Activated effector memory CD4-positive, alpha-beta T cell treated with Interleukin-2 at 50 U/mL for 16 hours (primary cell): Measurements from ENCODE around the gene PDXDC1.
"Not testable (repeated sequence)": the region's sequence is repeated elsewhere in the genome, so short reads cannot be mapped to it uniquely, and the experiment has no call there.

ENCODE experiments used
- DNase-seq: peaks from one replicate; pipeline ENCODE4 v3.0.0-alpha.2; 2020

PDXDC1 gene

DNA sequence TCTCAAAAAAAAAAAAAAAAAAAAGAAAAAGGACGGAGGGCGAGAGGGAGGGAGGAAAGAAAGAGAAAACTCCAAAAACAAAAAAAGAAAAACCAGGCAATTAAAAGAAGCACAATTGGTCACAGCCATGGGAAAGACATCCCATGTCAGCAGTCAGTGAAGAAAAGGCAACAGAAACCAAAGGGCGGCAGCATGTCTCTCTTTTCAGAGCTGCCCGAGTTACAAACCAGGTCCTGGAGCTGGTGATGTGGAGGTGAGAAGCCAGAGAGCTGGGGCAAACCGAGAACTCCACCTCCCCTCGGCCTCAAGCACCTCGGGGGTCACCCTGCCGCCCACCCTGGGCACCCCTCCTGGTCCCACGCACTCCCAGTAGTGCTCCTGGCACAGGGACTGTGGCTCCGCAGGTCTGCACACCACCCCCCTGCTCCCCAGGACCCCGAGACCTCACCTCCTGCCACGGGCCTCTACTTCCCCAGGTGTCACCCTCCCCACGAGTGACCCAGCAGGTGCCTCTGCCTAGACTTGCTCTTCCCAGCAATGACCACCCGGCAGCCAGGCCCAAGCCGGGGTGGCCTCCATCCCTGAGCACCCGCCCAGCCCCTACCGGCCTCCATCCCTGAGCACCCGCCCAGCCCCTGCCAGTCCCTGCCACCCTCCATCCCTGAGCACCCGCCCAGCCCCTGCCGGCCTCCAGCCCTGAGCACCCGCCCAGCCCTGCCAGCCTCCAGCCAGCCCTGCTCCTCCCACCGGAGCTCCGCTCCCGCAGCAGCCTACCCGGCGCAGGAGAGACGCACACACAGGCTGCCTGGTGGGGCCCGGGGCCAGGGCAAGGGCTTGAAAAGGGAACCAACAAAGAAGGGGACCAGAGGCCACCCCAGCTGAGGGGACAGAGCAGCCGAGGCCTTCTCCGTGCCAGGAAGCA, 165.9 kb downstream of the PDXDC1 start:
- DNase-seq = not testable (repeated sequence)

DNA sequence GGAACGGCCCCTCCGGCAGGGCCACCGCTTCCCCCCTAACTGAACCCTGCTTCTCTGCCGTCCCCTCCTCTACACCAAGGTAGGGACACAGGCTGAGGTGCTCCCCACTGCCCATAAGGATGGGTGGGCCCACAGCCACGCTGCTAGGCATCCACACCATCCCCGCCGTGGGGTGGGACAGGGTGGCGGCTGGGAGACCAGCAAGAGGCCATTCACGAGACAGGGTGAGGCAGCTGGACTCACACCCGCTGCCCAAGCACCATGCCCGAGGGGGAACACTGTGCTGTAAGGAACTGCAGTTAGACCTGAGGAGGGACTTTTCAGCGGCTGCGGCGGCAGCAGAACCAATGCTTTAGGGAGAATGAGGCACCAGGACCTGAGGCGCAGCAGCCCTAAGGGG, 166.8 kb downstream of the PDXDC1 start:
- DNase-seq = no peak

DNA sequence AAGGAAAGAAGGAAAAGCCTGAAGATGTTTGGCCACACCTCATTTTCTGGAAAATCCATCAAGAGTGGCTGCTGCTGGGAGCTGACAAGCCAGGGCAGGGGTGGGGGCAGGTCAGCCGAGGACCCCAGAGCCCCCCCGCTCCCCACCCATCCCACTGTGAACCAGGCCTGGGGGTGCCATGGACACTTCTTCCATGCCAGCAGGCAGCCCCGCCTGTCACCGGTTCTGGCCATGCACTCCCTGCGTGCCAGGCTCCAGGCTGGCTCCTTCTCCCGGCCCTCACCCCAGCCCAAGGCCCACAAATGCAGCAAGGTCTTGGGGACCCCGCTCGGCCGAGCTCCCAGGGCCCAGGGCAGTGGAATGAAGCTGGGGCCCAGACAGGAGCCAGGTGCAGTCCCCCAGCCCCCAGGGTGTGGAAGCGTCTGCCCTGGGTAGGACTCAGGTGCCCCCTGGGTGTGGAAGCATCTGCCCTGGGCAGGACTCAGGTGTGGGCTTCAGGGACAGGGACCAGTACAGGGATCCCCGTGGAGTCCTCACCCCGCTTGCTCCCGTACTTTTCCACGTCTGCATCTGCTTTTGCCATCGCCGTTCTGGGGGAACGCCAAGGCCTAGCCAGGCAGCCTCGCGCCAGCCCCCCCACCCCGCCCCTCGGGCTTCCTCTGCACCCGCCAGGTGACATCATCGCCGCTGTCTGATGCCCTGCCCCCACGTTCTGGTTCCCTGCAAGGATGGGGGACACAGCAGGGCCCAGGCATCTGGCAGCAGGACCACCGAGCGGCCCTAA, 167.5 kb downstream of the PDXDC1 start:
- not testable (repeated sequence) for DNase-seq

DNA sequence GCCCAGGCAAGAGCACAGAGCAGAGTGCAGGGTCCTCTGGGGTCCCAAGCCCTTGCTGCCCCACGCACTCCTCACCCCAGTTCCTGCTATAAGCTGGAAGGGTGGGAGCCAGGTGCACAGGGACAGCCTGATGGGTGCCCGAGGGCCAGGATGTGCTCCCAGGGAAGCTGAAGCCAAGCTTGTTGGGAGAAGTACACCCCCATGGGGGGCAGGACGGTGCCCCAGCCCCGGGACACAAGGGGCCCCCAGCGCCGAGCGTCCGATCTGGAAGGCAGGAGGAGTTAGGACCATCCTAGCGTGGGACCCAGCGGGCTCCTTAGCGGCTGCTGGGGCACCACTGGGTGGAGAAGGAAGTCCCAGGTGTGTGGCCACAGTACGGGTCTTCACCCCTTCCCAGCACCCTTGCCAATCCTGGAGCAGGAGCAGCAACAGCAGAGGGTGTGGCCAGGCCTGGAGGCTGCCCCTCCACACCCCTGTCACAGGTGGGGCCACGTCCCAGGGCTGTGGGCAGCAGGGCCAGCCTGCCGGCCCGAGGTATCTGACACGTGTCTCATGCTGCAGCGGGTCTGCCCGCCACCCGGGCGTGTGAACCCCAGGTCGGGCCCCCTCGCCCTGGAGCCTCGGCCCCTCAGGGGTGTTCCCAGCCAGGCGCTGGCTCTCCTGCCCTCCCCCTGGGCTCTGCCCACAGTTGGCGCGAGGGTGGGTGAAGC, 168.2 kb downstream of the PDXDC1 start:
- not testable (repeated sequence) for DNase-seq

DNA sequence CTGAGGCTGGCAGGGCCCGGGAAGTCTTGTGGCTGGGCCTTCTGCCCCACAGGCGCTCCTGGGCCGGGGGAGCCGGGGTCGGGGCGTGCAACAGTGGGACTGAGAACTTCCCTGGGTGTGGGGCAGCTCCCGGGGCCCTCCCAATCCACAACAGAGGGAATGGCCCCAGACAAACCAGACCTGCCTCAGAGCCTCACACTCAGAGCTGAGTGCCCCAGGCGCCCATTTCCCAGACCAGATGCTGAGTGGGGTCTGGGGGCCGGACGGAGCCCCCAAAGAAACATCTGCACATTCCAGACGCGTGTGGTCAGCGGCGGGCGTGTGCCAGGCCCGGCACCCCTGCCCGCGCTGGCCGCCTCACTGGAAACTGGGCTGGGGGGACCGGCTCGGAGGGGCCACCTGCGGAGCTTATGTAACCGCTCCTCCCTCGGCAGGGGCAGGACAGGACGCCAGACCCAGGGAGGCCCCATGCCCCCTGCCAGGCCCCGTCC, 168.8 kb downstream of the PDXDC1 start:
- not testable (repeated sequence) for DNase-seq

DNA sequence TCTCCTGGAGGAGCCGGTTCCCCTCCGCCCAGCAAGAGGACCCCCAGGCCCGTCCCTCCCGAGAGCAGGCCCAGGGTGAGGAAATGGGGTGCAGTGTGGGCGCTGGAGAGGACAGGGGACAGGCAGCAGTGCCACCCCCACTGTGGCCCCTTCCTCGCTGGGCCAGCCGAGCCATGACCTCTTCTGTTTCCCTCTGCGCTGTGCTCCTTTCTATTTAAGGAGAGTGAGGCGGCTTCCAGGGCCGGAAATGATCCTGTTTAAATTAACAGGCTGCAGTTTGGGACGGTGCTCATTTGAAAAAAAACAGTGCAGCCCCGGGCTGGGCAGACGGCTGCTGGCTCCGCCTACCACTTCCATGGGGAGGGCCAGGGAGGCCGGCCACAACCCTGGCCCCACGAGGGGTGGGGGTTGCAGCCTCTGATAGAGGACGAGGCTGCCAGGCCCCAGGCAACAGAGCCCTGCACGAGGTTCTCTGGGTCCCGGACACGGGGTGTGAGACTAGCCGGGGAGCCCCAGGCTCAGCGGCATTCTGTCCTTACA, 169.3 kb downstream of the PDXDC1 start:
- DNase-seq = not testable (repeated sequence)

DNA sequence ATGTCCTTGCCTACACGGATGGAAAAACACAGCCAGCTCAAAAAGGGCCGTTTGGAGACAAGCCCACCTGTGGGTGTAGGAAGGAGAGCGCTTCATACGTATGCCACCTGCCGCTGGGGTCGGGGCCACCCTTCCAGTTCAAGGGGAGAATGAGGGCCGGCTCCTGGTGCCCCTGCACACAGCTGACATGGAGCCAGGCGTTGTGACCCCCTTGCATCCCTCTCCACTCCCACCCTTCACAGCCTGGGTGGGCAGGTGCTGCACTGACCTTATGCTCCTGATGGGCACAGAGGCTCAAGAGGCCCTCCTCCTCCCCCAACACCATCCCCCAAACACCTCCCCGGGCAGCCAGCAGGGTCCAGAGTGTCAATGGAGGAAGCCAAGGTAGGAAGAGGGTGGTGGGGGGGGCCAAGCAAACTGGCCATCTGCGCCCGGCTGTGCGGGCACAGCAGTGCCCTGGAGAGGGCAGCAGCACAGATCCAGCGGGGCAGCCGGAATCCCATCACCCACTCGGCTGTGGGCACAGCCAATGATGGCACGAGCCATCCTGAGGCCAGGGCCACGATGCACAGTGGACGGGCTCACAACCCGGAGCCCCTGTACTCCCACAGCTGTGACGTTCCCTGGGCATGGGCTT, 170.1 kb downstream of the PDXDC1 start:
- not testable (repeated sequence) for DNase-seq

DNA sequence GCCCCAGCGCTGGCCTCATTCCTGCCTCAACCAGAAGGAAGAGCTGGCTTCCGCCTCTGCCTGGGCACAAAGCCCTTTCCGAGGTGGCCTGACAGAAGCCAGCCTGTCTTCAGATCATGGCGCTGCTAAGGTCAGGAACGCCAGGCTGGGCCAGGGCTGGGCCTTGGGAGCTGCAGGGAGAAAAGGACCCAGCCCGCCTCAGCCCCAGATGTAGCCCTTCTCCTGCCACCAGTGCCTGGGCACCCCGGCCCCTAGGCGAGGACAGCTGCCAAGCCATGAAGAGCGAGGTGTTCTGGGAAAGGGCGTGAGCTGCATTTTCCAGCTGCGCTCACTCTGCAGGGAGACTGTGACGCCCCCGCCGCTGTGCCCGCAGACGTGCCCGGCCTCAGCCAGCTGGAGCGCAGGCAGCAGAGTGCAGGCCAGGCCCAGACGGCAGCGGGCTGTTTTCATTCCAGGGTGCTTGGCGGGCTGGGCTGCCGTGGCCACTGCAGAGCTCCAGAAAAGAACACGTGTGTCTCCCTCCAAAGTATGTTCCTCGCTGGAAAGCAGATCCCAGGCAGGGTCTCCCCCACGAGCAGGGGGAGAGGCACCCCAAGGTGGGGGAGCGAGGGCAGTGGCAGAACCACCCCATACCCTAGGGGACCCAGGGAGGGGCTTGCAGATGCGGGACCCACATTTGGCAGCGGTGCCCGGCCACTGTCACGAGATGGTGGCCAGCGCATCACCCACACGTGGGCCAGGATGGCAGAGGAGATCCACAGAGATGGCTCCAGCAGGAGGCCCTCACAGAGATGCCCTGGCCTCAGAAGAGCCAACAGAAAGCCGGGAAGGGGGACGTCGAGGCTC, 170.8 kb downstream of the PDXDC1 start:
- not testable (repeated sequence) for DNase-seq

DNA sequence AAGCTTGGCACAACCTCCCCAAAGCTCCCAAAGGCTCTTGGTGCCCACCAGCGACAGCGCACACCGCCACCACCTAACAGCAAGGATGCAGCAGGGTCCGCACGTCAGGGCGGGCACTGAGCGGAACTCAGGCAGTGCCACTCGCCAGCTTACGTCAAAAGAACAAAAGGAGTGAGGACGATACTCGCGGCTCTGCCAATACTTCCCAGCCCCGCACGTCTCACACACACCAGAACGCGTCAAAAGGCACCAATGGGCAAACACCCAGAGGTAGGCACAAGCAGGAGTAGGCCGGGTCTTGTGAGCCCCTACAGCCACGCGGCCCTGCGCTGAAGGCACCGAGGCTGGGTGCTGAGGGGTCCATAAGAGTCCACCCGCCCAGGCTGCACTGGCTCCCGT, 171.4 kb downstream of the PDXDC1 start:
- DNase-seq = not testable (repeated sequence)

DNA sequence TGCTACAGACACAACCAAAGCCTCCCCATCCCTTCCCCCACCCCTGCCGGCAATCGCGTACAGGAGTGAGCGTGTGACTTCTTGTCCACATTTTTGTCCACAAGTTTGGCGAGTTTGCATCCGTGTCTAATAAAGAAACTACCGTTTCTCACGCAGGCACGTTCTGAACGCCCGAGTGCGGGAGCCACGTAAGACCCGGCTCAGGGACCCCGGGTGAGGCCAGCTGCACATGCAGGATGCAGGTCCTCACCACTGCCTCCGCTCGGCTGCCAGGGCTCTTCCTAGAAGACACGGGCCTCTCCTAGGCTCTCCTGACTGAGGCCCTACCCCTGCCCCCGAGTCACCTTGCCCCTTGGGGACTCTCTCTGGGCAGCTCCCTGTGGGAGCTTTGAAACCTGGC, 174.0 kb downstream of the PDXDC1 start:
- DNase-seq = not testable (repeated sequence)

DNA sequence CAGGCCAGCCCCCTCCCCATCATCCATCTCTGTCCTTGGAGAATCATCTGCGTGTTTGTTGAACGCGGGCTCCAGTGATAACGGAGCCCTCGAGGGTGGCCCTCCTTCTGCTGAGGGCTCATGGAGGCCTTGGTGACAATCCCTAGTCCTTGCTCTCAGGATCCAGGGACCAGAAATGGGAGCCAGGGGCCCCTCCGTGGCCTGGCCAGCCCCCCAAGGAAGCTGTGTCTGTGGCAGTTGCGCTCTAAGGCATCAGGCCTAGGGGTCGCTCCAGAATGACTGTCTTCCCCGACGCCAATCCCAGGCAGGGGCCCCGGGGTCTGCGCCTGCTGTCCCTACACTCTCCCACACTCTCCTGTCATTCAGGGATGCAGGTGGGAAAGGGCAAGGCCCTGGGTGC, 174.4 kb downstream of the PDXDC1 start:
- DNase-seq = not testable (repeated sequence)

DNA sequence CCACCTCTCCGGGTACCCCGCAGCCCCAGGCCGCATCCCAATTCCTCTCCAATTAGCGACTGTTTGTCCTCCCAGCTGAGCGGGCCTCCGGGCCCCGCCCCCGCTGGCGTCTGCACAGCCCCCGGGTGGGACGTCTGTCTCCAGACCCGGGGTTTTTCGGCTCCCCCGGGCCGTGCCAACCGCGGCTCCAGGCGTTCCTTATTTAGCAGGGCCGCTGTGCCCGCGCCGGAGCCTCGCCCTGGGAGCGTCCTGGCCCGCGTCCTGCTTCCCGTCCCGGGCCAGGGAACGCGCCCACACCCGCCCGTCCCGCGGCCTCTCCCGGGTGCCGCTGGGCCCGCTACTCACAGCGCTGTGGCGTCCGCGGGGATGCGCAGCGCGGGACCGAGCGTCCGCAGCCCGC, 179.2 kb downstream of the PDXDC1 start:
- DNase-seq = not testable (repeated sequence)

DNA sequence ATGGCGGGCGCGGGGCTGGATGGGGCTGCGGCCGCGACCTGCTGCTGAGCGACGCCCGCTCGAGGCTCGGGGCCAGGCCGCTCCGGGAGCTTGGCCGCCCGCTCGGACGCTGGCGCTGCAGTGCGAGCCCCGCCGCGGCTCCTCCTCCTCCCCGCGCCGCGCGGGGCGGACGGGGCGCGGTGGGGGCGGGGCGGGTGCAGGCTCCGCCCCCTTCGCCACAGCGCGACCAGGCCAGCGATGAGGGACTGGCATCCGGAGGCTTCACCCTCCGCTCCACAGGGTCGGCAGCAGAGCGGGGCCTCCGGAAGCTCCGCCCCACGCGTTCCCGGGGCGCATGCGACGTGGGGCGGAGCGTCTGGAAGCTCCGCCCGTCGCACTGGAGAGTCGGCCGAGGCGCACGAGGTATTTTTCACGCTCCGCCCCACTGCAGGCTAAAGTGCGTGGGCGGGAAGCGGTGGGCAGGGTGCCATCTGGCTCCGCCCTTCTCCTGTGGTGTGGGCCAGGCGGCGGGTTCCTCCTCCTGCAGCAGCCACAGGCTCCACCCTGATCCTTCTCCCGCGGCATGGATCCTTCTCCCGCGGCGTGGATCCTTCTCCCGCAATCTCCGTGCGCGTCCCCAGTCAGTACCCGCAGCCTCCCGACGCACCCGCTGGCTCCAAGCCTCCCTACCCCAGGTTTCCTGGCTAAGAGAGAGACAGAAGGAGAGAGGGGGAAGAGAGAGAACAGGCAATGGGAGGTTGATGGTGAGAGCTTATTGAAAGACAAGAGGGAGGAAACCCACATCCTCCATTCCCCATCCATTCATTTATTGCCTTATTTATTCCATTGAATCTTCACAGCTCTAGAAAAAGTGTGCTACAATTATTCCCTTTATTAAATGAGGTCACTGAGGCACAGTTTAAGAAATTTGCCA, 180.1 kb downstream of the PDXDC1 start:
- peak; percentile 85 for DNase-seq

DNA sequence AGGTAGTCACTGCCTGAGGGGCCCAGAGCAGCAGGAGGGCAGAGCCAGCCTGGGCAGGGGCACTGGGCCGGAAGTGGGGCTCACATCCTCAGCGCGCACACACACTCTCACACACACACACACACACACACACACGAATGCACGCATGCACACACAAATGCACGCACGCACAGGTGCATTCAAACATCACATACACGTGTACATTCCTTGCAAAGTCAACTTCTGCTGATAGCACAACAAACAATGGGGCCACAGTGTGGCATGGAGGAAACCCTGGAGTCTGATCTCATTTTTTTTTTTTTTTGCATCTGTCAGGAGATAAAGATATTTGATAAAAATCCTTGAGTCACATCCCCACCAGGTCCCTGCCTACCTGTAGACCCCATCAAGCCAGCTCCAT, 182.8 kb downstream of the PDXDC1 start:
- DNase-seq = not testable (repeated sequence)

DNA sequence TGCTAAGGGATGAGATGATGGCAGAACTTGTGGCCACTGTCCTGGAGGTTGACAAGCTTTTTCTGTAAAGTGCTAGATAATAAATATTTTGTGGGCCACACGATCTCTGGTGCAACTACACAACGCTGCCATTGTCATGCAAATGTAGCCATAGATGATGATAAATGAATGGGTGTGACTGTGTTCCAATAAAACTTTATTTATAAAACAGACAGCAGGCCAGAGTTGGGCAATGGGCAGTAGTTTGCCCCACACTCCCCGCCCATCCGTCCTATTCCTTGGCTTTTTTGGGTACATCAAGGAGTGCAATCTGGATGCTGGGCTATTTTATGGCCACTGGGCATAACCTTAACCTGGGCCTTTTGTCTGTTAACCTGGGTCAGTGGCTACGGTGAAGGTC, 184.8 kb downstream of the PDXDC1 start:
- not testable (repeated sequence) for DNase-seq

DNA sequence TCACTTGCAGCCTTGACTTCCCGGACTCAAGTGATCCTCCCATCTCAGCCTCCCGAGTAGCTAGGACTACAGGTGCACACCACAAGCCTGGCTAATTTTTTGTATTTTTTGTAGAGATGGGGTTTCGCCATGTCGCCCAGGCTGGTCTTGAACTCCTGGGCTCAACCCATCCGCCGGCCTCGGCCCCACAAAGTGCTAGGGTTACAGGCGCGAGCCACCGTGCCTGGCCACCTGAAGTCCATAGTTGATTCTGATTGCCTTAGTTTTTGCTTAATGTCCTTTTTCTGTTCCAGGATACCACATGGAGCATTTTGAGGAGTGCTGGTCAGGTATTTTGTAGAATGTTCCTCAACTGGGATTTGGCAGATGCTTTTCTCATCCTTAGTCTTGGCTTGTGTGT, 185.7 kb downstream of the PDXDC1 start:
- DNase-seq = not testable (repeated sequence)

DNA sequence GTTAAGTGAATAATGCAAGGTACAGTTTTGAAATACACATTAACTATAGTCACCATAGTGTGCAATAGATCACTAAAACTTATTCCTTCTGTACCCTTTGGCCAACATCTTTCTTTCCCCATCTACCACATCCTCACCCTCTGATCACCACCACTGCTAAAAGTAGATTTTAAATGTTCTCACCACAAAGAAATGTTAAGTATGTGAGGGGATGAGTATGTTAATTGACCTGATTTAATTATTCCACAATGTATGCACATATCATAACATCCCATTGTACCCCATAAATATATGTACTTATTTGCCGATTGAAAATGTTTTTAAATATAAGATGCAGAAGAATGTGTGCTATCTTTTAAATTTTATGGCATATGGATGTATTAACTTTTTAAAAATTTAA, 188.2 kb downstream of the PDXDC1 start:
- not testable (repeated sequence) for DNase-seq

DNA sequence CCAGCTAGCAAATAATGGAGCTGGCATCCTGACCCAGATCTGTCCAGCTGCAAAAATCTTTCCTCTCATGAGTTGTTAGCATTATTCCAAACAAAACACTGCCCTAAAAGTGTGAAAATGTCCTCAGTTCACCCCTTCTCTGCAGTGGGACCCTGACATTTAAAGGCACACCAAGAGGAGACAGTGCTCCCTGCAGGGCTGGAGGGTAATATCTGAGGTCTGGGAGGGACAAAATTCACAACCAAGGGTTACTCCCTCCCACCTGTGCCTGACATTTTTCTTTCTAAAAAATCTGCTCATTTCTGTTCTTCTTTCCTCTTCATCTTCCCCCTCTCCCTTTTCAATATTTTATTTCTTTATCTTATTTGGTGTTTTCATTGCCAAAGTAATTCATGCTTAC, 191.4 kb downstream of the PDXDC1 start:
- not testable (repeated sequence) for DNase-seq

DNA sequence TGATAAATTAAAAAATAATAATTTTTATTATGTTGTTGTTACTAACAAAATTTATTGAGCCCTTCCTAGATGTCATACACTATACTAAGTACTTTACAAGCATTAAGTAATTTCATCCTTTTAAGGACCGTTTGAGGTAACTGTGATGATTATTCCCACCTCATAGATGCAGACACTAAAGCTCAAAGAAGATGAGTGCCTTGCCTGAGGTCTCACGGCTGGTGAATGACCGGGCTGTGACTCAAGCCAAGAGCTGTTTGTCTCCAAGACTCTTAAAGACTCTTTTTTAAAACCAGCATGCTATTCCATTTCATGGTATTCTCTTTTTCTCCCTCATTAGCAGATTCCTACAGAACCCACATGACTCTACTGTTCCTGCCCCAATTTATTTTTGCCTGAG, 193.5 kb downstream of the PDXDC1 start:
- DNase-seq = not testable (repeated sequence)
